Activated CD8-positive, alpha-beta memory T cell treated with anti-CD3 and anti-CD28 coated beads, Interleukin-2, amount 50 U/mL, for 4 hours (primary cell): ENCODE results near the gene CEP170.

ENCODE experiments used
- DNase-seq: peaks from one replicate; pipeline ENCODE4 v3.0.0-alpha.2; 2020

Gene CEP170

GRCh38 chr1:243254927-243255790 is at the start of gene CEP170:
TSS of gene CEP170 (minus strand) at chr1:243255281. CDS start at chr1:243225280, 30,001 bp downstream.
- DNase-seq = peak; percentile 87

GRCh38 chr1:243301059-243301458 is 46.0 kb upstream of the CEP170 start:
- DNase-seq = no peak

- DNase-seq = no peak
Measured at GRCh38 chr1:243299069-243299468, 44.0 kb upstream of the CEP170 start.

- DNase-seq = no peak
Measured at GRCh38 chr1:243294723-243295121, 39.6 kb upstream of the CEP170 start.

GRCh38 chr1:243293941-243294722 is 39.1 kb upstream of the CEP170 start:
- no peak for DNase-seq

GRCh38 chr1:243292117-243292516 is 37.0 kb upstream of the CEP170 start:
- DNase-seq = no peak

- DNase-seq = no peak
Measured at GRCh38 chr1:243291292-243291691, 36.2 kb upstream of the CEP170 start.

GRCh38 chr1:243288062-243288461 is 33.0 kb upstream of the CEP170 start:
- DNase-seq = no peak

GRCh38 chr1:243287652-243288051 is 32.6 kb upstream of the CEP170 start:
- no peak for DNase-seq

GRCh38 chr1:243287123-243287460 is 32.0 kb upstream of the CEP170 start:
- DNase-seq = no peak

- no peak for DNase-seq
Measured at GRCh38 chr1:243286409-243287122, 31.5 kb upstream of the CEP170 start.

GRCh38 chr1:243281672-243282071 is 26.6 kb upstream of the CEP170 start:
- no peak for DNase-seq

- DNase-seq = no peak
Measured at GRCh38 chr1:243280571-243281129, 25.6 kb upstream of the CEP170 start.

GRCh38 chr1:243275316-243275715 is 20.2 kb upstream of the CEP170 start:
- DNase-seq = no peak

- no peak for DNase-seq
Measured at GRCh38 chr1:243273945-243274344, 18.9 kb upstream of the CEP170 start.

- no peak for DNase-seq
Measured at GRCh38 chr1:243273506-243273905, 18.4 kb upstream of the CEP170 start.

- DNase-seq = no peak
Measured at GRCh38 chr1:243272401-243272800, 17.3 kb upstream of the CEP170 start.

GRCh38 chr1:243271996-243272395 is 16.9 kb upstream of the CEP170 start:
- no peak for DNase-seq

GRCh38 chr1:243270097-243270864 is 15.2 kb upstream of the CEP170 start:
- DNase-seq = no peak

GRCh38 chr1:243269461-243269801 is 14.3 kb upstream of the CEP170 start:
- no peak for DNase-seq

GRCh38 chr1:243268751-243269460 is 13.8 kb upstream of the CEP170 start:
- no peak for DNase-seq
